K562 (cell line): Measurements from ENCODE around the gene ADARB2. TPM values are rescaled to one million over a fixed set of nuclear protein-coding genes. Genes with fewer than 3 reads are reported as not detected.

Source experiments
- ATAC-seq: fragments of 200-7000 bp; cut with Tn5 transposase; 3 replicates; pipeline ENCODE4 v1.9.1; 2020; ENCODE audit warnings: moderate library complexity
- BruUV-seq: library from RNA; stranded (reverse); fragments of 400-500 nt; replicated peaks from 2 replicates; lab custom pipeline; 2021; lab: Mats Ljungman, UMichigan
- CTCF ChIA-PET: fragments of 300-600 bp; formaldehyde crosslinking; extraction: SDS; loops from one replicate; lab custom pipeline; 2021; ENCODE audit warnings: low intra/inter-chr PET ratio; lab: Yijun Ruan, JAX
- POLR2A ChIA-PET: fragments of 300-600, 350-650 bp; sonication (Branson Sonifier 250); formaldehyde crosslinking; extraction: SDS; loops from one replicate; lab custom pipeline; 2021; ENCODE audit warnings: antibody characterized with exemption, inconsistent platforms; lab: Yijun Ruan, JAX
- DNase-seq, 4 experiments: peaks; one replicate each; pipeline versions ENCODE4 v3.0.0 to v3.0.0-alpha.2; 2011 to 2018; ENCODE audit warnings: low spot score in 3 of 4, mixed read lengths in 3 of 4; ENCODE audit errors: extremely low read depth in 1 of 4
- FAIRE-seq: peaks from 2 replicates; lab custom pipeline; 2011; peaks lifted over from hg19 to GRCh38; lab: Jason Lieb, UNC
- H2AFZ ChIP-seq: 2 replicates; pipeline ENCODE4 v1.6.0; 2011; ENCODE audit warnings: low read depth, low read length, control low read depth, inconsistent platforms
- H3K27ac ChIP-seq: fragments of 200-600 bp; 3 replicates; pipeline ENCODE4 v1.8.0; 2011; ENCODE audit warnings: low read depth, mild to moderate bottlenecking, control low read depth, inconsistent platforms, low read length, moderate library complexity, mixed read lengths; ENCODE audit errors: extremely low read depth
- H3K27me3 ChIP-seq, 2 experiments: fragments of 300-600 bp in 1 of 2; 2 replicates in 1 of 2; 3 replicates in 1 of 2; pipeline versions ENCODE4 v1.6.0 to v1.8.0; 2011; ENCODE audit warnings: inconsistent platforms in 2 of 2, low read length in 2 of 2, mild to moderate bottlenecking in 1 of 2, mixed read lengths in 1 of 2, moderate library complexity in 1 of 2; ENCODE audit not compliant: control insufficient read depth in 2 of 2, insufficient read depth in 2 of 2
- H3K36me3 ChIP-seq: fragments of 300-600 bp; 3 replicates; pipeline ENCODE4 v1.8.0; 2011; ENCODE audit warnings: mild to moderate bottlenecking, low read length, inconsistent platforms; ENCODE audit not compliant: control insufficient read depth, insufficient read depth
- H3K4me1 ChIP-seq, 2 experiments: fragments of 200-600 bp in 1 of 2; replicated peaks in 1 of 2; 2 replicates in 1 of 2; 3 replicates in 1 of 2; pipeline versions ENCODE4 v1.5.1 to v1.8.0; 2011; ENCODE audit warnings: inconsistent platforms in 2 of 2, low read length in 2 of 2, mild to moderate bottlenecking in 1 of 2, mixed read lengths in 1 of 2, moderate library complexity in 1 of 2; ENCODE audit not compliant: control insufficient read depth in 2 of 2, insufficient read depth in 2 of 2
- H3K4me2 ChIP-seq: 2 replicates; pipeline ENCODE4 v1.6.1; 2011; ENCODE audit warnings: low read length, control low read depth, inconsistent platforms, mixed read lengths; ENCODE audit not compliant: insufficient read depth
- H3K4me3 ChIP-seq: fragments of 200-600 bp; sonication (generic), shearing (Covaris generic); 2 replicates; pipeline ENCODE4 v1.5.1; 2016; ENCODE audit warnings: control low read depth, inconsistent platforms
- H3K79me2 ChIP-seq: fragments of 200-600 bp; 3 replicates; pipeline ENCODE4 v1.8.0; 2011; ENCODE audit warnings: low read length, inconsistent platforms; ENCODE audit not compliant: control insufficient read depth, insufficient read depth
- H3K9ac ChIP-seq, 2 experiments: 2 replicates each; pipeline versions ENCODE4 v1.6.0 to v1.6.1; 2011; ENCODE audit warnings: low read depth in 2 of 2, low read length in 2 of 2, control low read depth in 1 of 2, inconsistent platforms in 1 of 2, mild to moderate bottlenecking in 1 of 2, mixed read lengths in 1 of 2; ENCODE audit not compliant: insufficient read depth in 1 of 2
- H3K9me1 ChIP-seq: one replicate; pipeline ENCODE4 v1.6.0; 2011; ENCODE audit warnings: inconsistent platforms, mild to moderate bottlenecking, low read length, moderate library complexity; ENCODE audit not compliant: control insufficient read depth, insufficient read depth
- H3K9me3 ChIP-seq: replicated peaks from 2 replicates; pipeline ENCODE4 v1.5.1; 2011; ENCODE audit warnings: low read depth, low read length, inconsistent platforms; ENCODE audit not compliant: control insufficient read depth, insufficient read depth
- H4K20me1 ChIP-seq: replicated peaks from 2 replicates; pipeline ENCODE4 v1.6.1; 2011; ENCODE audit warnings: low read length, inconsistent platforms, mixed read lengths; ENCODE audit not compliant: control insufficient read depth, insufficient read depth
- ATF1 ChIP-seq, 2 experiments: fragments of 450-650 bp in 1 of 2; IDR thresholded peaks; 2 replicates each; pipeline ENCODE4 v1.6.1; 2016; ENCODE audit warnings: missing compliant biosample characterization in 1 of 2, missing genetic modification characterization in 1 of 2
- BRF1 ChIP-seq: IDR thresholded peaks from 3 replicates; pipeline ENCODE4 v1.6.1; 2011; ENCODE audit warnings: borderline replicate concordance, mild to moderate bottlenecking; ENCODE audit not compliant: insufficient read length; ENCODE audit errors: extremely low read depth
- CBX5 ChIP-seq: IDR thresholded peaks from 2 replicates; pipeline ENCODE4 v1.6.1; 2014; ENCODE audit warnings: low read depth, borderline replicate concordance
- ERF ChIP-seq: fragments of 450-650 bp; formaldehyde crosslinking; IDR thresholded peaks from 2 replicates; pipeline ENCODE4 v1.4.0; 2020; ENCODE audit warnings: mild to moderate bottlenecking, mixed read lengths
- HDAC3 ChIP-seq: fragments of 450-650 bp; IDR thresholded peaks from 2 replicates; pipeline ENCODE4 v1.6.1; 2018; ENCODE audit warnings: borderline replicate concordance, mild to moderate bottlenecking, moderate library complexity; ENCODE audit not compliant: partially characterized antibody
- JUNB ChIP-seq: fragments of 450-650 bp; formaldehyde crosslinking; conservative IDR thresholded peaks from 2 replicates; pipeline ENCODE4 v1.4.0; 2020; ENCODE audit warnings: mild to moderate bottlenecking
- MAZ ChIP-seq, 2 experiments: fragments of 450-650 bp in 1 of 2; sonication (generic) in 1 of 2; formaldehyde crosslinking; IDR thresholded peaks in 1 of 2; conservative IDR thresholded peaks in 1 of 2; 2 replicates each; pipeline versions ENCODE4 v1.4.0 to v1.5.0; 2020; ENCODE audit warnings: mild to moderate bottlenecking in 1 of 2, missing genetic modification reagents in 1 of 2
- MTF1 ChIP-seq: fragments of 250-450 bp; sonication (Bioruptor Pico); IDR thresholded peaks from 2 replicates; pipeline ENCODE4 v1.9.0; 2021; ENCODE audit warnings: moderate library complexity, mild to moderate bottlenecking, inconsistent platforms, borderline replicate concordance
- POLR3G ChIP-seq: IDR thresholded peaks from 2 replicates; pipeline ENCODE4 v1.6.1; 2011; ENCODE audit not compliant: insufficient read length, insufficient replicate concordance; ENCODE audit errors: extremely low read depth
- PURB ChIP-seq: sonication (generic); formaldehyde crosslinking; IDR thresholded peaks from 2 replicates; pipeline ENCODE4 v1.9.0; 2021; ENCODE audit warnings: low read depth, mild to moderate bottlenecking, missing genetic modification reagents
- RBFOX2 ChIP-seq: fragments of 200-400 bp; formaldehyde crosslinking; IDR thresholded peaks from 2 replicates; pipeline ENCODE4 v1.6.1; 2017; ENCODE audit warnings: low read depth, mild to moderate bottlenecking, low read length, moderate library complexity
- SREBF1 ChIP-seq: fragments of 150-350 bp; IDR thresholded peaks from 2 replicates; pipeline ENCODE4 v1.6.1; 2014; ENCODE audit warnings: antibody characterized with exemption, low read depth, low read length, borderline replicate concordance
- SRSF7 ChIP-seq: fragments of 200-400 bp; formaldehyde crosslinking; optimal IDR thresholded peaks from 2 replicates; pipeline ENCODE3; 2017; ENCODE audit warnings: mild to moderate bottlenecking, low read depth, low read length
- TBP ChIP-seq: optimal IDR thresholded peaks from 2 replicates; pipeline ENCODE3; 2011; ENCODE audit warnings: low read depth, low read length, improper control_type of control experiment
- TCF3 ChIP-seq: sonication (generic); formaldehyde crosslinking; IDR thresholded peaks from 2 replicates; pipeline ENCODE4 v1.4.0; 2020; ENCODE audit warnings: mild to moderate bottlenecking, missing genetic modification reagents
- XRCC5 ChIP-seq: fragments of 200-400 bp; formaldehyde crosslinking; IDR thresholded peaks from 2 replicates; pipeline ENCODE4 v1.6.1; 2017; ENCODE audit warnings: low read depth, mild to moderate bottlenecking, low read length
- ZFPM2 ChIP-seq: fragments of 250-450 bp; sonication (Bioruptor Pico); IDR thresholded peaks from 2 replicates; pipeline ENCODE4 v1.5.1; 2022; ENCODE audit warnings: mild to moderate bottlenecking
- WGBS: fragments of 100-300 bp; shearing (Covaris generic); methylation state at CpG from one replicate; pipeline ENCODE4 v1.1.6; 2016; ENCODE audit warnings: low coverage, mixed read lengths; ENCODE audit not compliant: insufficient coverage; ENCODE audit errors: missing lambda C conversion rate; 5-methylcytosine and 5-hydroxymethylcytosine counted together
- in situ Hi-C: fragments of 300-500 bp; cut with MboI; formaldehyde crosslinking; loops from 4 replicates; pipeline ENCODE4 v1.15.0; 2018; ENCODE audit warnings: inconsistent platforms, mixed read lengths
- intact Hi-C: fragments of 100-400 bp; cut with micrococcal nuclease; formaldehyde crosslinking; loops from 2 replicates; pipeline ENCODE4 v1.14.2; 2022
- polyA plus RNA-seq, 8 experiments: library from polyadenylated mRNA; depleted of rRNA in 4 of 8; stranded (reverse) in 5 of 8; unstranded in 3 of 8; fragments of >200 nt; fragmentation: Nextera tagmentation in 2 of 8; fragmentation: Illumina TruSeq in 1 of 8; extraction: Ambion mirVana in 2 of 8; extraction: Trizol in 1 of 8; gene quantifications; 2 replicates each; pipeline versions ENCODE4 v1.2.1 to v1.2.3, GENCODE V29; 2011 to 2014; ENCODE audit warnings: inconsistent platforms in 1 of 8, missing spikeins in 1 of 8
- total RNA-seq, 7 experiments: library from RNA; depleted of rRNA in 6 of 7; stranded (reverse); fragments of >200 nt in 6 of 7; fragmentation: Illumina TruSeq in 2 of 7; extraction: Trizol in 2 of 7; gene quantifications; 2 replicates each; pipeline versions ENCODE4 v1.2.1 to v1.2.3, GENCODE V29; 2011 to 2021; ENCODE audit warnings: low replicate concordance in 1 of 7
- TF ChIP-seq, protein P1 (sequence below): sonication (generic); formaldehyde crosslinking; IDR thresholded peaks from 2 replicates; pipeline ENCODE4 v1.8.1; 2023; ENCODE audit warnings: mild to moderate bottlenecking, missing genetic modification reagents
- TF ChIP-seq, protein P2 (sequence below): fragments of 250-450 bp; sonication (Bioruptor Pico); IDR thresholded peaks from 2 replicates; pipeline ENCODE4 v1.5.0; 2020; ENCODE audit warnings: mild to moderate bottlenecking
- TF ChIP-seq, protein P3 (sequence below): fragments of 450-650 bp; formaldehyde crosslinking; IDR thresholded peaks from 2 replicates; pipeline ENCODE4 v1.4.0; 2022; ENCODE audit warnings: missing genetic modification characterization

ADARB2 gene
- total and polyA plus RNA-seq, 9 of the 15 experiments (the other 6 are each of a cell fraction or from before 2014, with no cell fraction given) = not detected

DNA sequence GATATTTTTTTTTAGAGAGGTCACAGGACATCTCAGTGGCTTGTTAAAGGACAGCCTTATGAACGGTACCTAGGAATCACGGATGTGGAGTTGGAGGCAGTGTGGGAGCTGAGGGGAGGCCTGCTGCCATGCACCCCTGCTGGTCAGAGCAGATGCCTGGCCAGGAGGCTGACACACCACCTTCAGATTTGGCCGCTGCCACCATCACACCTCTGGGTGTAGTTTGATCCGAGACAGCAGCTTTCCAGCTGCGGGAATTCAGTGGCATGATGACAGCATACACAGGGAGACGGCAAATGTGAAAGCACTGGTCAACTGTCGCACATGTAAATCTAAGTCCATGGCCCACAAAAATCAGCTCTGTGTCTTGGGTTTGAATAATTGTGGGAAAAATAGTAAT lies 285.4 kb downstream of the ADARB2 start:
- CTCF ChIA-PET = no interaction called here
- H3K9ac ChIP-seq = no peak overlapping the region
- POLR2A ChIA-PET = no interaction called here
- H4K20me1 ChIP-seq = no peaks in the 10 kb centered on the region
- H3K9me1 ChIP-seq = no peaks in the 10 kb centered on the region
- H3K27ac ChIP-seq = no peak overlapping the region
- H3K36me3 ChIP-seq = no peaks in the 10 kb centered on the region
- H3K9me3 ChIP-seq = no peaks in the 10 kb centered on the region
- H3K4me3 ChIP-seq = no peak overlapping the region
- ATAC-seq = no peak
- BruUV-seq = no TSS peak
- in situ Hi-C loops (no loop called here), intact Hi-C loops (no loop called here)
- DNase-seq = no peak
- no peak overlapping the region for H2AFZ ChIP-seq
- H3K4me2 ChIP-seq = no peak overlapping the region
- TF ChIP-seq ERF (CRISPR knock-in tag) = no peak
- no peak for TF ChIP-seq POLR3G
- TF ChIP-seq, protein P1, sequence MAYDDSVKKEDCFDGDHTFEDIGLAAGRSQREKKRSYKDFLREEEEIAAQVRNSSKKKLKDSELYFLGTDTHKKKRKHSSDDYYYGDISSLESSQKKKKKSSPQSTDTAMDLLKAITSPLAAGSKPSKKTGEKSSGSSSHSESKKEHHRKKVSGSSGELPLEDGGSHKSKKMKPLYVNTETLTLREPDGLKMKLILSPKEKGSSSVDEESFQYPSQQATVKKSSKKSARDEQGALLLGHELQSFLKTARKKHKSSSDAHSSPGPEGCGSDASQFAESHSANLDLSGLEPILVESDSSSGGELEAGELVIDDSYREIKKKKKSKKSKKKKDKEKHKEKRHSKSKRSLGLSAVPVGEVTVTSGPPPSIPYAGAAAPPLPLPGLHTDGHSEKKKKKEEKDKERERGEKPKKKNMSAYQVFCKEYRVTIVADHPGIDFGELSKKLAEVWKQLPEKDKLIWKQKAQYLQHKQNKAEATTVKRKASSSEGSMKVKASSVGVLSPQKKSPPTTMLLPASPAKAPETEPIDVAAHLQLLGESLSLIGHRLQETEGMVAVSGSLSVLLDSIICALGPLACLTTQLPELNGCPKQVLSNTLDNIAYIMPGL (CRISPR knock-in tag) = no peak
- TF ChIP-seq, protein P2, sequence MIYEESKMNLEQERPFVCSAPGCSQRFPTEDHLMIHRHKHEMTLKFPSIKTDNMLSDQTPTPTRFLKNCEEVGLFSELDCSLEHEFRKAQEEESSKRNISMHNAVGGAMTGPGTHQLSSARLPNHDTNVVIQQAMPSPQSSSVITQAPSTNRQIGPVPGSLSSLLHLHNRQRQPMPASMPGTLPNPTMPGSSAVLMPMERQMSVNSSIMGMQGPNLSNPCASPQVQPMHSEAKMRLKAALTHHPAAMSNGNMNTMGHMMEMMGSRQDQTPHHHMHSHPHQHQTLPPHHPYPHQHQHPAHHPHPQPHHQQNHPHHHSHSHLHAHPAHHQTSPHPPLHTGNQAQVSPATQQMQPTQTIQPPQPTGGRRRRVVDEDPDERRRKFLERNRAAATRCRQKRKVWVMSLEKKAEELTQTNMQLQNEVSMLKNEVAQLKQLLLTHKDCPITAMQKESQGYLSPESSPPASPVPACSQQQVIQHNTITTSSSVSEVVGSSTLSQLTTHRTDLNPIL (CRISPR knock-in tag) = no peak
- no peak for TF ChIP-seq HDAC3
- no peak for TF ChIP-seq TBP
- no peak for TF ChIP-seq XRCC5
- no peak for TF ChIP-seq SRSF7
- no peak for TF ChIP-seq BRF1
- TF ChIP-seq ATF1 (CRISPR knock-in tag; IDR thresholded peaks at IDR 0.05) = no peak
- TF ChIP-seq ATF1 (tag; IDR thresholded peaks at IDR 0.05) = no peak
- no peak for TF ChIP-seq RBFOX2
- TF ChIP-seq, protein P3, sequence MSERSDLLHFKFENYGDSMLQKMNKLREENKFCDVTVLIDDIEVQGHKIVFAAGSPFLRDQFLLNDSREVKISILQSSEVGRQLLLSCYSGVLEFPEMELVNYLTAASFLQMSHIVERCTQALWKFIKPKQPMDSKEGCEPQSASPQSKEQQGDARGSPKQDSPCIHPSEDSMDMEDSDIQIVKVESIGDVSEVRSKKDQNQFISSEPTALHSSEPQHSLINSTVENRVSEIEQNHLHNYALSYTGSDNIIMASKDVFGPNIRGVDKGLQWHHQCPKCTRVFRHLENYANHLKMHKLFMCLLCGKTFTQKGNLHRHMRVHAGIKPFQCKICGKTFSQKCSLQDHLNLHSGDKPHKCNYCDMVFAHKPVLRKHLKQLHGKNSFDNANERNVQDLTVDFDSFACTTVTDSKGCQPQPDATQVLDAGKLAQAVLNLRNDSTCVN = no peak
- no peak for TF ChIP-seq TCF3
- TF ChIP-seq MAZ (CRISPR knock-in tag; conservative IDR thresholded peaks at IDR 0.05 in 1 of 2, IDR thresholded peaks at IDR 0.05 in 1 of 2) = no peak
- TF ChIP-seq ZFPM2 (CRISPR knock-in tag) = no peak
- TF ChIP-seq MTF1 (CRISPR knock-in tag) = no peak
- no peak for TF ChIP-seq JUNB (CRISPR knock-in tag)
- TF ChIP-seq PURB = no peak
- no peak for TF ChIP-seq SREBF1
- no peak for TF ChIP-seq CBX5
- H3K79me2 ChIP-seq = no peaks in the 10 kb centered on the region
- H3K4me1 ChIP-seq = no peaks in the 10 kb centered on the region
- H3K27me3 ChIP-seq = peaks cover 3 to 15% of the 10 kb centered on the region in 2 experiments; a peak in 2 of 5 replicates
- 1% methylated on average over 7 of the region's 7 CpGs for WGBS
- no peak for FAIRE-seq
